CD4-positive, CD25-positive, alpha-beta regulatory T cell (primary cell): Measurements from ENCODE around the gene CKLF. TPM values are rescaled to one million over a fixed set of nuclear protein-coding genes. Genes with fewer than 3 reads are reported as not detected.
"Not testable (repeated sequence)": the region's sequence is repeated elsewhere in the genome, so short reads cannot be mapped to it uniquely, and the experiment has no call there.

Source experiments
- ATAC-seq, 2 donors: fragments of 150-1000 bp; cut with Tn5 transposase; one replicate each; pipeline ENCODE4 v1.10.0; 2021; ENCODE audit warnings: low read depth in 2 of 2, moderate number of reproducible peaks in 2 of 2, moderate library complexity in 1 of 2
- DNase-seq, 3 donors: peaks; one replicate each; pipeline versions ENCODE4 v3.0.0 to v3.0.0-alpha.2; 2012 to 2022; ENCODE audit warnings: mixed read lengths in 1 of 3
- H3K27ac ChIP-seq: one replicate; pipeline ENCODE4 v1.7.0; 2013; ENCODE audit warnings: mild to moderate bottlenecking, low read length; ENCODE audit not compliant: insufficient read depth, poor library complexity, severe bottlenecking
- H3K27me3 ChIP-seq: one replicate; pipeline ENCODE4 v1.7.0; 2013; ENCODE audit warnings: low read length; ENCODE audit not compliant: control insufficient read depth, insufficient read depth
- H3K36me3 ChIP-seq: one replicate; pipeline ENCODE4 v1.7.0; 2013; ENCODE audit warnings: mild to moderate bottlenecking, low read length, moderate library complexity; ENCODE audit not compliant: control insufficient read depth, insufficient read depth
- H3K4me1 ChIP-seq: 2 replicates; pipeline ENCODE4 v1.7.0; 2013; ENCODE audit warnings: mild to moderate bottlenecking, low read length; ENCODE audit not compliant: insufficient read depth, control insufficient read depth, poor library complexity, severe bottlenecking
- H3K4me3 ChIP-seq: one replicate; pipeline ENCODE4 v1.7.0; 2013; ENCODE audit warnings: low read depth, mild to moderate bottlenecking, low read length, moderate library complexity
- H3K9me3 ChIP-seq, 2 experiments: 1 replicate in 1 of 2; 2 replicates in 1 of 2; pipeline ENCODE4 v1.7.0; 2013; ENCODE audit warnings: low read length in 2 of 2, mild to moderate bottlenecking in 1 of 2, moderate library complexity in 1 of 2; ENCODE audit not compliant: control insufficient read depth in 2 of 2
- H3K27ac Mint-ChIP-seq, 3 donors: one replicate each; pipeline ENCODE4 v1.8.0; 2020 to 2022; ENCODE audit warnings: mild to moderate bottlenecking in 3 of 3, mixed read lengths in 3 of 3, moderate library complexity in 2 of 3
- H3K27me3 Mint-ChIP-seq: one replicate; pipeline ENCODE4 v1.8.0; 2022; ENCODE audit warnings: mild to moderate bottlenecking, mixed read lengths
- H3K36me3 Mint-ChIP-seq: one replicate; pipeline ENCODE4 v1.8.0; 2020; ENCODE audit warnings: mixed read lengths
- H3K4me1 Mint-ChIP-seq, 4 donors: one replicate each; pipeline ENCODE4 v1.8.0; 2020 to 2022; ENCODE audit warnings: mixed read lengths in 4 of 4, mild to moderate bottlenecking in 1 of 4
- H3K4me3 Mint-ChIP-seq, 4 donors: one replicate each; pipeline ENCODE4 v1.8.0; 2020 to 2022; ENCODE audit warnings: mild to moderate bottlenecking in 4 of 4, mixed read lengths in 4 of 4, moderate library complexity in 3 of 4
- H3K9me3 Mint-ChIP-seq, 7 donors: one replicate each; pipeline ENCODE4 v1.8.0; 2020 to 2022; ENCODE audit warnings: mixed read lengths in 7 of 7, mild to moderate bottlenecking in 3 of 7, moderate library complexity in 2 of 7
- polyA plus RNA-seq, 4 donors: library from polyadenylated mRNA; unstranded; fragments of 300-500 nt; fragmentation: Illumina TruSeq; gene quantifications; one replicate each; pipeline ENCODE4 v1.2.3, GENCODE V29; 2021
- total RNA-seq: library from RNA; stranded (reverse); gene quantifications from one replicate; pipeline ENCODE4 v1.2.3, GENCODE V29; 2022

CKLF gene
- total and polyA plus RNA-seq, 5 donors from 2014 or later, result 48.2 to 242 (median 161) TPM

- Mint-ChIP-seq H3K27me3 (no peaks in the 10 kb centered on the region), H3K27ac (no peak overlapping the region), H3K9me3 (peaks cover 0 to 1% (median 0%) of the 10 kb centered on the region in 7 donors), H3K4me1 (peaks cover 11 to 40% (median 20%) of the 10 kb centered on the region in 4 donors), H3K36me3 (no peaks in the 10 kb centered on the region), H3K4me3 (no peak overlapping the region)
- no peak for DNase-seq
- H3K9me3 ChIP-seq, result no peaks in the 10 kb centered on the region
- H3K36me3 ChIP-seq, result no peaks in the 10 kb centered on the region
- peaks cover 23% of the 10 kb centered on the region for H3K4me1 ChIP-seq
- no peak overlapping the region for H3K27ac ChIP-seq
- no peak overlapping the region for H3K4me3 ChIP-seq
- H3K27me3 ChIP-seq, result no peaks in the 10 kb centered on the region
- ATAC-seq, result no peak
These were observed 39.9 kb downstream of the CKLF start for GRCh38 chr16:66592241-66592640.

- Mint-ChIP-seq H3K9me3 (peaks cover 0 to 1% (median 0%) of the 10 kb centered on the region in 7 donors), H3K36me3 (no peaks in the 10 kb centered on the region), H3K27me3 (no peaks in the 10 kb centered on the region), H3K4me3 (no peak overlapping the region), H3K4me1 (peaks cover 15 to 41% (median 24%) of the 10 kb centered on the region in 4 donors), H3K27ac (no peak overlapping the region)
- H3K27ac ChIP-seq, result no peak overlapping the region
- no peaks in the 10 kb centered on the region for H3K27me3 ChIP-seq
- H3K36me3 ChIP-seq, result no peaks in the 10 kb centered on the region
- H3K4me1 ChIP-seq, result peaks cover 27% of the 10 kb centered on the region
- no peaks in the 10 kb centered on the region for H3K9me3 ChIP-seq
- no peak for ATAC-seq
- DNase-seq, result no peak
- H3K4me3 ChIP-seq, result no peak overlapping the region
These were observed 40.4 kb downstream of the CKLF start for GRCh38 chr16:66592814-66593213.

- H3K36me3 ChIP-seq, result no peaks in the 10 kb centered on the region
- no peak for ATAC-seq
- H3K27ac ChIP-seq, result no peak overlapping the region
- H3K4me3 Mint-ChIP-seq, result peak overlapping the region in 1 of 4 donors; percentile 2
- DNase-seq, result no peak
- H3K9me3 ChIP-seq, result no peaks in the 10 kb centered on the region
- no peak overlapping the region for H3K4me3 ChIP-seq
- H3K27me3 ChIP-seq, result no peaks in the 10 kb centered on the region
- H3K27ac Mint-ChIP-seq, result no peak overlapping the region
- H3K9me3 Mint-ChIP-seq, result peaks cover 0 to 1% (median 0%) of the 10 kb centered on the region in 7 donors
- H3K4me1 ChIP-seq, result peaks cover 38% of the 10 kb centered on the region
- H3K4me1 Mint-ChIP-seq, result peaks cover 17 to 44% (median 27%) of the 10 kb centered on the region in 4 donors
- H3K36me3 Mint-ChIP-seq, result no peaks in the 10 kb centered on the region
- no peaks in the 10 kb centered on the region for H3K27me3 Mint-ChIP-seq
These were observed 42.4 kb downstream of the CKLF start for GRCh38 chr16:66594739-66595138.

- peaks cover 13 to 45% (median 25%) of the 10 kb centered on the region in 4 donors for H3K4me1 Mint-ChIP-seq
- not testable (repeated sequence) for DNase-seq, H3K27me3 Mint-ChIP-seq, H3K27ac ChIP-seq, H3K9me3 ChIP-seq, H3K4me3 ChIP-seq, H3K9me3 Mint-ChIP-seq, ATAC-seq, H3K36me3 Mint-ChIP-seq, H3K36me3 ChIP-seq, H3K27me3 ChIP-seq
- peak overlapping the region in 1 of 4 donors; percentile 63 for H3K4me3 Mint-ChIP-seq
- H3K27ac Mint-ChIP-seq, result peak overlapping the region; percentile 72 to 96 (median 74)
- H3K4me1 ChIP-seq, result peaks cover 27% of the 10 kb centered on the region
These were observed 44.2 kb downstream of the CKLF start for GRCh38 chr16:66596559-66596958.

- Mint-ChIP-seq H3K4me3 (peak overlapping the region; percentile 30 to 76 (median 60)), H3K4me1 (peaks cover 13 to 45% (median 25%) of the 10 kb centered on the region in 4 donors), H3K27me3 (no peaks in the 10 kb centered on the region), H3K27ac (peak overlapping the region; percentile 72 to 96 (median 74)), H3K36me3 (no peaks in the 10 kb centered on the region), H3K9me3 (peaks cover 0 to 4% (median 1%) of the 10 kb centered on the region in 7 donors)
- Histone ChIP-seq H3K27ac (peak overlapping the region; percentile 50), H3K27me3 (no peaks in the 10 kb centered on the region), H3K4me1 (peaks cover 27% of the 10 kb centered on the region), H3K36me3 (no peaks in the 10 kb centered on the region), H3K4me3 (peak overlapping the region; percentile 44), H3K9me3 (no peaks in the 10 kb centered on the region)
- ATAC-seq, result peak; percentile 65 to 76
- peak in 1 of 3 donors; percentile 86 for DNase-seq
These were observed 44.8 kb downstream of the CKLF start for GRCh38 chr16:66596986-66597848.

GRCh38 chr16:66598111-66598510, 45.7 kb downstream of the CKLF start:
- H3K27ac Mint-ChIP-seq, result peak overlapping the region; percentile 74 to 80 (median 77)

GRCh38 chr16:66599726-66600125, 47.4 kb downstream of the CKLF start:
- ATAC-seq (no peak), DNase-seq (peak in 1 of 3 donors; percentile 53)
- peaks cover 0 to 10% (median 1%) of the 10 kb centered on the region in 7 donors for H3K9me3 Mint-ChIP-seq
- no peak overlapping the region for H3K27ac ChIP-seq
- H3K27me3 Mint-ChIP-seq, result no peaks in the 10 kb centered on the region
- H3K36me3 Mint-ChIP-seq, result no peaks in the 10 kb centered on the region
- peak overlapping the region in 2 of 3 donors; percentile 47 to 75 for H3K27ac Mint-ChIP-seq
- H3K4me1 ChIP-seq, result peaks cover 38% of the 10 kb centered on the region
- H3K4me3 ChIP-seq, result no peak overlapping the region
- H3K27me3 ChIP-seq, result no peaks in the 10 kb centered on the region
- peak overlapping the region in 2 of 4 donors; percentile 4 to 23 for H3K4me3 Mint-ChIP-seq
- H3K36me3 ChIP-seq, result no peaks in the 10 kb centered on the region
- H3K4me1 Mint-ChIP-seq, result peaks cover 13 to 57% (median 33%) of the 10 kb centered on the region in 4 donors
- no peaks in the 10 kb centered on the region for H3K9me3 ChIP-seq

More at GRCh38 chr16:66598111-66598510, 45.7 kb downstream of the CKLF start:
- Histone ChIP-seq H3K9me3 (no peaks in the 10 kb centered on the region), H3K27me3 (no peaks in the 10 kb centered on the region), H3K27ac (no peak overlapping the region), H3K4me1 (peaks cover 27% of the 10 kb centered on the region), H3K36me3 (no peaks in the 10 kb centered on the region), H3K4me3 (no peak overlapping the region)
- Mint-ChIP-seq H3K9me3 (peaks cover 0 to 4% (median 1%) of the 10 kb centered on the region in 7 donors), H3K36me3 (no peaks in the 10 kb centered on the region), H3K27me3 (no peaks in the 10 kb centered on the region), H3K4me3 (peak overlapping the region in 3 of 4 donors; percentile 36 to 55 (median 38)), H3K4me1 (peaks cover 13 to 50% (median 27%) of the 10 kb centered on the region in 4 donors)
- ATAC-seq (peak; percentile 31 to 41), DNase-seq (peak in 1 of 3 donors; percentile 75)
